HG03571 (cell line): ENCODE data around the gene AEN.

ENCODE experiments used
- ATAC-seq: cut with Tn5 transposase; IDR thresholded peaks from one replicate; pipeline ENCODE4 v1.9.1; 2021; ENCODE audit not compliant: unreplicated experiment

AEN gene

DNA sequence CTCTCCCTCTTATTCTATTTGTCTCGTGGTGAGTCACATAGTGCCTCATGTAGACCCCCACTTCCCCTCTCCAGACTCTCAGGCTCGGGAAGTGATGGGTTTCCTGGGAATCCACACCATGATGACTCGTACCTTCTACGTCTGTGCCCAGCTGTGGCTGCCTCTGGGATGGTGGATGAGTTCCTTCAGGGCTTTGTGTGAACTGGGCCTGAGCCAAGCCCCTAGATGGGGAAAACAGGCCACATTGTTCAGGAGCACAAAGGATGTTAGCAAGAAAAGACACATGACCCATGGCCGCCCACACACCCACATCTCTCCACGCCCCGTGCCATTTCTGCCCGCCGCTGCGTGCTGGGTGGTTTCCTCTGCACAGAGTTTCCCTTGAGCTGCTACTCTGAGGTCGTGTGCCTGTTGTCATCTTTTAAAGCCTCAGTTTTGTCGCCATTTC lies 28.2 kb downstream of the AEN start:
- ATAC-seq: peak; percentile 69

DNA sequence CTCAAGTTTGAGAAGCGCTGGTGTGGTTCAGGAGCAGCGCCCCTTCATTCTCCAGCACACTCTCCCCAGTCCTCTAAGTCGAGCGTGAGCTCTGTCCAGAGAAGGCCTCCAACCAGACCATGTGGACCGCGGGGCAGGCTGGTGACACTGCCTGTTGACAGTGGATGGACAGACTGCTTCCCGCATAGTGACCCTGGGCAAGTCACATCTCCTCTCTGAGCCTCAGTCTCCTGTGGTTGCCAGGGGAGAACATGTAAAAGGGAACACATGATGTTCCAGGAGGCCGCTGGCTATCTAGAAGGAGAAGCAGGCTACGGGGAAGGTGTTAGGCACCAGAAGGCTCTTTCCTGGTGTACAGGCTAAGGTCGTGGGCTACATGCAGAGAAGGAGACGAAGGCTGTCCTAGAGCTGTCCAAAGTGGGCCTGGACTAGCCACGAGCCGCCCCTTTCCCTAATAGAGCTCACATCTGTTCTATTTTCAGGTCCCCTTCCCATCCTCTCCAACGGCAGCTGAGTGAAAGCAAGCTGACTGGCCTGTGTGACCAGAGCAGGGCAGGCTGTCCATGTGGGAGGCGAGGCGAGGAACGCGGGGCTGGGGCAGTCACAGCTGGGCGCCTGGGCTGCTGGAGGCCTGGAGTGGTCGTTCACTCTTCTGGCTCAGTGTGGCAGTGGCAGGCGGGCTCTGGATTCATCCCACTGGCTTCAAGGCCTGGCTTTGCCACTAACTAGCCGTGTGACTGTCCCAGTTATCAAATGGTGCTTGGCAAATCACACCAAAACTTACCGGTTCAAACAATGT lies 28.8 kb downstream of the AEN start:
- ATAC-seq: no peak

DNA sequence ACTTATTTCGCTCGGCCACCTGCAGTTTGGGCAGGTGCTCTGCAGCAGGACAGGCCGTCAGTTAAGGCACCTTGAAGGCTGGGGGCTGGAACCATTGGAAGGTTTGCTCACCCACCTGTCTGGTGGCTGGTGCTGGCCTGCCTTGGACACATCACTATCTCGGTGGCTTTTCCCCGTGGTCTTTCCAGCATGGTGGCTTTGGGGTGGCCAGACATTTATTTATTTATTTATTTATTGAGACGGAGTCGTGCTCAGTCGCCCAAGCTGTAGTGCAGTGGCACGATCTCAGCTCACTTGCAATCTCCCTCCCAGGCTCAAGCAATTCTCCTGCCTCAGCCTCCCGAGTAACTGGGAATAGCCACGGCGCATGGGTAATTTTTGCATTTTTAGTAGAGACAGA lies 29.4 kb downstream of the AEN start:
- ATAC-seq: no peak

DNA sequence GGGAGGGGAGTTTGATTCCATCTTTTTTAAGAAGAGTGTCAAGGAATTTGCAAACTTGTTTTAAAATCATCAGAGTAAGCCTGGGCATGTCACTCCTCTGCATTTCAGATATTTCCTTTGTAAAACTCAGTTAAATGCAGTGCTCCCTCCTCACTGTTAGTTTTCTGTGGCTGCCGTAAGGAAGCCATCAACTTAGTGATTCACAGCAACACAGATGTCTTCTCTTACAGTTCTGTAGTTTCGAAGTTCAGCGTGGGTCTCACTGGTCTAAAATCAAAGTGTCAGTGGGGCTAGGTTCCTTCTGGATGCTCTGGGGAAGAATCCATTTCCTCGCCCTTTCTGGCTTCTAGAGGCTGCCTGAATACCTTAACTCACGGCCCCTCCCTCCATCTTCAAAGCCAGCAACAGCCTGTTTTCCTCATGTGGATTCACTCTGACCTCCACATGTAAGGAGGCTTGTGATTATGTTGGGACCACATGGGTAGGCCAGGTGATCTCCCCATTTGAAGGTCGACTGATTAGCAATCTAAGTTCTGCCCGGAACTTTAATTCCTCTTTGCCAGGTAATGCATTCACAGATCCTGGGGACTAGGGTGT lies 30.1 kb downstream of the AEN start:
- ATAC-seq: no peak

DNA sequence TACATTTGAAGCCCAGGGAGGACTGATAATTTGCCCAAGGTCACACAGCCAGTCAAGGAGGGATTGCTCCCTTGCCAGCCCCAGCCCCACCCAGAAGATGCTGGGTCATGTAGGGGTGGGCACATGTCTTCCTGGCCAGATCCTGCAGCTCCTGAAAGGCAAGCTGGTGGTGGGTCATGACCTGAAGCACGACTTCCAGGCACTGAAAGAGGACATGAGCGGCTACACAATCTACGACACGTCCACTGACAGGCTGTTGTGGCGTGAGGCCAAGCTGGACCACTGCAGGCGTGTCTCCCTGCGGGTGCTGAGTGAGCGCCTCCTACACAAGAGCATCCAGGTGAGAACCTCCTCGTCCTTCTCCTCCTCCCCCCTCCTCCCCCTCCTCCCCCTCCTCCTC lies 30.8 kb downstream of the AEN start:
- ATAC-seq: no peak

DNA sequence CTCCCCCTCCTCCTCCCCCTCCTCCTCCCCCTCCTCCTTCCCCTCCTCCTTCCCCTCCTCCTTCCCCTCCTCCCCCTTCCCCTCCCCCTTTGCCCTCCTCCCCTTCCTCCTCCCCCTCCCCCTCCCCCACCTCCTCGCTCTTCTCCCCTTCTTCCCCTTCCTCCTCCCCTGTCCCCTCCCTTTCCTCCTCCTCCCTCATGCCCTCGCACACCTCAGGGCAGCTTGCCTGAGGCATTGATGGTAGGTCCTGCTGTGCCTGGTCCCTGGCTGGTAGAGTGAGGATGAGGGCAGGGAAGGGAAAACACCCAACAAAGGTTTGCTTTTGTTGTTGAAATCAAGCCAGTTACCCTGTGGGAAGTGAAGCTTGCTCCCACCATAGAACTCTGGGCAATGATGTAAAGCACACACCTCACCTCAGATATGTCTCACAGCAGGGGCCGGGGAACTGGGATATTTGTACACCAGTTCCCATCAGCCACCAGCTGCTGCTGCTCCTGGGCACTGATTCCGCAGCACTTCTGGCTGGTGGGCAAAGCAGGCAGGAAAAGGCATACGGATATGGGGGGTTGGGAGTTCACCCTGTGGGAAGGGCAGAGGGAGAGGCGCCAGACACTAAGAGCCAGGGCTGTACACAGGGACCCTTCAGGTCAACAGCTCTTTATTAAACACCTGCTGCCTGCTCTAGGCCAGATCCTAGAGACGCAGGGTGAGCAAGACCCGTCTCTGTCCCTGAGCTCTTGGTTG lies 31.5 kb downstream of the AEN start:
- ATAC-seq: no peak

DNA sequence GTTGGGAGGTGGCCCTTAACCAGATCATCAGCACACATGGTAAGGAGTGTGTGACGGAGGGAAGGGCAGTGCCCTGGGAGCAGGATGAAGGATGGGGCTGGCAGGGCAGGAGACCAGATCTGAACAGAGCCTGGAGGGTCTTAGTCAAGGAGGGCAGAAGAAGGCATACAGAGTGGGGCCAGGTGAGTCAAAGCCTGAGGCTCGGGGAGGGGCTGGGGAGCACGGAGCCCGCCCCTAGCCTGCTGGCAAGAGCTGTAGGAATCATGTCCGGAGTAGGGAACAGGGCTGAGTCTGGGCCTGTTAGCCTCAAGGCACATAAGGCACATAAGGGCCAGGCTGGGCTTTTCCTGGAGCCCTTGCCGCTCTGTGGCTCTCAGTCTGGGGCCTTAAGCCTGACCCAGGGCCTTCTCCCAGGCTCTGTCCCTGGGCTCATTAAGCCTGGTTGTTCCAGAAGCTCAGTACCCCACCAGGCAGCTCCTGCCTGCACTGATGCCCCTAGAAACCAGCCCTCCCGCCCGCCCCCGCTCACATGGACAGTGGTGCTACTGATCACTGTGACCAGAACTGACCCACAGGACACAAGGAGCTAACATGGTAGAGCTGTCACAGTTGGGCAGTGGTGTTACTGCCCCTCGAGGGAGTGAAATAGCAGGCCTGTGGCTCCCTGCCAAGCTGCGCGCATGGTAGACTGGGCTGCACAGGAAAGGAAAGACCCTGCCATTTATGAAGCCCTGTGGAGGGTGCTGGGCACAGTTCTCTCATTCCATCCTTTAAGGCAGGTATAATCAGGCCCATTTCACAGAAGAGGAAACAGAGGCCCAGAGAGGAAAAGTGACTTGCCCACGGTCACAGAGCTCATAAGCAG lies 32.3 kb downstream of the AEN start:
- ATAC-seq: no peak

DNA sequence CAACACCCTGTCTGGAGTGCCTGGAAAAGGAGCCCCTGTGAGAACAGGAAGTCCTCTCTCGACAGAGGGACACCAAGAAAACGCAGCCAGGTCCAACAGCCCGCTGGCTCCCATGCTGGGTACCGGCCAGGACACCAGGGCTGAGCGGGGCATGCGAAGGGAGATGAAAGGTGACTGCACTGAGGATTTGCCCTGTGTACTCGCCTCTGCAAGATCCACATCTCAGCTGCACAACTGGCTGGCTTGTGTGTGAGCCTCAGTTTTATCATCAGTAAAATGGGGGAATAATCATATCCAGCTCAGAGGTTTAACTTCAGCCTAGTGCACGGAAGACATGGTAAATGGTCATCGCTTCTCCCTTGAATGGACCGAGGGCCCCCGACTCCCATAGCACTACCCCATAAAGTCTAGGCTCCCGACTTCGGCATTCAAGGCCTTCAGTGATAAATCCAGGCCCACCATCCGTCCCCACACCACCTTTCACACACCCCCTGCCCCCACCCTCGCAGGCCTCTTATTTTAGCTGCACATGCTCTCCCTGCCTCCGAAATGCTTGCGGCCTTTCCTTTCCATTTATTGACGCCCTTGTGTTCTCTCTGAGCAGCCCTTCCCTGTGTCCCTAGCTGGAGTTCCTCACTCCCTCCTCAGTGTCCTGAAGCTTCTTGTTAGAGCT lies 33.4 kb downstream of the AEN start:
- no peak for ATAC-seq

DNA sequence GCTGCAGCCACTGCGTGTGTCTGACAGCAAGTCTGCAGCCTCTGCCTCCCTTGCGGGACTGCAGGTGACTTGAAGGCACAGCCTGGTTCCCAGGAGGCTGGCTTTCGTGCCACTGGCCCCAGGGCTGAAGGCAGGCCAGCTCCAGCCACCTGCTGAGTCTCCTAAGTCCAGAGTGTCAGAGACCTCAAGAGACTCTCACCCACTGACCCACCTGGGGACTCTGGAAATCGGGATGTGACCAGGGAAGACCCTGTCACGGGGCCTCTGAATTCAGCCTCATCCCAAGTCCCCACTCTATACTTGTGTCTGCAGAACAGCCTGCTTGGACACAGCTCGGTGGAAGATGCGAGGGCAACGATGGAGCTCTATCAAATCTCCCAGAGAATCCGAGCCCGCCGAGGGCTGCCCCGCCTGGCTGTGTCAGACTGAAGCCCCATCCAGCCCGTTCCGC lies 34.0 kb downstream of the AEN start:
- ATAC-seq: no peak

DNA sequence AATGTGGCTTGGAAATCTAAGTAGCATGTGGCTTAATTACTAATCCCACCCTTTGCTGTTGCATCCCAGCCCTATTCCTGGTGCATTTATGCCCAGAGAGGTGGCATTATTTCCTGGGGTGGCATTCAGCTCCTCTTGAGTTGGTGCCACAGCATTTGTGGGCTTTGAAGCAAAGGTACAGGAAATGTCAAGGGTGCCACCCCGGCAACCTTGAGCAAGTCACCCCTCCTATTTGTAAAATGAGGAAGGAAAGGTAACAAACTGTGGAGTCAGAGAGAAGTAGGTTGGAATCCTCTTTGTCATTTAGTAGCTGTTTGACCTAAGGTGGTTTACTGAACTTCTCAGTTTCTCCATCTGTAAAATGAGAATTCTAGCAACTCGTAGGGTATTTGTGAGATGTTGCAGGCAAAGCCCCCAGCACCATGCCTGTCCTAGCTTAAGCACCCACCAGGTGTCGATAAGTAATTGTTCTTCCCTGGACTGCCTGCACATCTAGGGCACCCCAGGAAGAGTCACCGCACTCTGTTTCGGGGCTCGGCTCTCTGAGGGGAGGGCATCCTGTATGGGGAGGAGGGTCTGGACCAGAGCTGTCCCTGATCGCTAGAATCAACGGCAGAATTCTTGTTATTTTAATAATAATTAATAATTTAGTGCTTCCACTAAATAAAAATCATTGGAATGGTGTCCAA lies 34.8 kb downstream of the AEN start:
- no peak for ATAC-seq

DNA sequence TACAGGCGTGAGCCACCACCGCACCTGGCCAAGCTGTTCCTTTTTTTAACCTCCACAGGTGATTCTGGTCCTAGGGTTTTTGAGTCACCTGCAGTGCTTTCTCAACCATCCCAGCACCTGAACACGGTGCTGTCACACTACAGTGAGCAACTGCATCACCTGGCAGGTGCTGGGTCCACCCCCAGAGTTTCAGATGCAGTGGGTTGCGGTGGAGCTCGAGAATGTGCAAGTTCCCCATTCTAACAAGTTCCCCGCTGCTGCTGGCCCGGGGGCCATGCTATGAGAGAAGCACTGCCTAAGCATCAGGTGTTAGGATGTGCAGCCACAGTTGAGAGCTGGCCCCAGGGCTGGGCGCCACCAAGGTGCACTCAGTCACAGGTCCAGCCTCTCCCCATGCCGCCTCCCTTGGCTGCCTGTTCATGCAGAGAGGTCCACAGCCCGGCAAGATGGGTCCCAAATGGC lies 35.7 kb downstream of the AEN start:
- peak; percentile 89 for ATAC-seq

DNA sequence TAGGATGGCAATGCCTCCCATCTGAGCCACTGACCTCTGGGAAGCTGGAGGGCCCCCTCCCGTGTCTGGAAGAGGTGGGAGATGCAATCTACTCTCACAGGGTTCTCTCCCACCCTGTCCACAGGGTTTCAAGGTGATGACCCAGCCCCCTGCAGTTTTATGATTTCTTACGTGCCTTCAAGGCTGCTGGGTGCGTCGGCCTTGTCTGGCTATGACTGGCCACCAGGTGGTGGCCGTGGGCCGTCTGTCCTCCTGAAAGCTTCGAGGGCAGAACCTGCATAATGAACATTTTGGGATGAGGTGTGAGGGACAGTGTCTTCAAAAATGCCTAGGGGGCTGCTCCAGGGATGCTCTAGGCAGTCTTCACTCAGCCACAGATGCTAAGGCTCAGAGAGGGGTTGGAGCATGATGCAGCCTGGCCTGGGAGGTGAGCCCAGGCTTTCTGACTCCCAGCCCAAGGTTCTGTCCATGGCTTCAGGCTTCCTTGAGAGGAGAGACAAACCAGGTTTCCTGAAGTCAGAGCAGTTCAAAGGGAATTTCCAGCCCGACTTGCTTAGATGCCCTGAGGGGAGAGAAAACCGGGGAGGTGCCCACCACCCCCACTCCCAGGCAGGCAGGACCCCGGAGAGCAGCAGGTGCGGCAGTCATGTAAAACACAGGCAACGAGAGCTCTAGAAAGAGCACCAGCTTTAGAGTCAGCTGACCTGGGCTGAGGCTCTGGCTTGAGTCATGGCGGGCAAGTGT lies 36.4 kb downstream of the AEN start:
- no peak for ATAC-seq

DNA sequence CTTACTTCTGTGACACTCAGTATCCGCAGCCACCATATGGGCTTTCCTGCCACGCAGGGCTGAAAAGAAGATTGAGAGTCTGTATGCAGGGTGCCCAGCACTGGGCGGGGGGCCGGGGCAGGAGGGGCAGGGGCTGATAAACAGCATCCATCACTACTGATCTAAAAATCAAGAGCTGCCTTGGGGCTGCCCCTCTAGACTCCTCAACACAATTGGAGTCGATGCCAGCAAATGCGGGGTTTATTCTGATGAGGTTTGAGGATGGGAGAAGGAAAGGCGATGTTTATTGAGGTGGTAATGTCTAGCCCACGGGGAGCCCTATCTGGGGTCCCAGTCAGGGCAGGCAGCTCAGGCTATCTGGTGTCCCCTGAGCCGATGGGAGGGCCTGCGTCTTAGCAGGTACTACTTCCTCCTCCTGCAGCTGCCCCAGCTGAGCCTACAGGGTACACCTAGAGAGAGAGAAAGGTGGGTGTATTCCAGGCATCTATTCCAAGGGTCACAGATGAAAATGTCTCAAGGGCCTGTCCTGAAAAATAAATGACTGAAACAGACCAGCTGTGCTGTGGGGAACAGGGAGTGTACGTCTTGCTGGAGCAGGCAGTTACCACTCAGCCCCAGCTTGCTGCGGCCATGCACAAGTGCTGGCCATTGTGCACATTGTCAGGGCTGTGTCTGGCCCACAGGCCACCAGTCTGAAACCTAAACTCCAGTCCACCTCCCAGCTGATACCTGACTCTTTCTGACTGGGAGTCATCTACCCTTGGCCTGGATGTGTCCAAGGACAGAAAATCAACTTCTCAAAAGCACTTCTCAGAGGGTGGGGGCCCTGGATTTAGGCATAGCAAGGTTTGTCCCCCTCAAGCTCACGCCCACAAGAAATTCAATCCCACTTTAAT lies 37.2 kb downstream of the AEN start:
- no peak for ATAC-seq

DNA sequence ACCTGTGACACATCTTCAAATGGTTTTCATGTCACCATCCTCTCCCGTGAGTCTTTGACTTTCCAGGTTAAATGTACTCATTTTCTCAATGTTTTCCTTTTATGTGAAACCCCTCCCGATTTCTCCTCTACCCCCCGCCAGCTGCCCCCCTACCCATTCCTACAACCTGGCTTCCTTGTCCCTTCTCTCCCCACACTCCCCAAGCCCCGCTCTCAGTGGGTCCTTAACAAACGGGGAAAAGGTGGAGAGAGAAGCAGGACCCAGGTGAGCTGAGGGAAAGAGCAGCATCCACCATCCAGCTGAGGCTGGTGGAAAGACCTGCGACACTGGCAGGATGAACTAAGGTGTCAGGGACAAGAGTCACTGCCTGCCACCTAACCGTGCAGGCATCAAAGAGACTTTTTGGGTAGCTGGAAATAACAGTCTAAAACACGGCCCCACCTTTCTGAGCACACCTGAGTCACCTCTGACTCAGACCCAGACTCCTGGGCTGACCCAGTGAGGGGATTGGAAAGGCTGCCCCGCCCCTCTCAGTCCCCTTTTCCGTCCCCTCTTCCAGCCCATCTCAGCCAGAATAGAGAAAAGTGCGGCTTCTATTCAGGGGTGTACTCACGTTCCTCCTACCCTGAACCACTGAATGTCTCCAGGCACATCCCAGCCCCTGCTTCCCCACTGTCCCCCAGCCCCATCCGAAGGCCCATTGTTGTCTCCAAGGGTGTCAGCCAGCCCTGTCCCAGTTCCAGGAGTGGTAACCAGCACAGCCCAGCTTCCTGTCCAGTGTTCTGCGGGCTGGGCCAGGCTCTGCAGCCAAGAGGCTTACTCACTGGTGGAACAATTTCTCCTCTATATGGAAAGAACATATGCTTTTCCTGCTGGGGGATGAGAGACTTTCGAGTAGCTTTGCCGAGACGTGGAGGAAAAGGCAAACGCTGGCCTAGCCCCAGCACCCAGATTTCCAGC lies 38.1 kb downstream of the AEN start:
- no peak for ATAC-seq

DNA sequence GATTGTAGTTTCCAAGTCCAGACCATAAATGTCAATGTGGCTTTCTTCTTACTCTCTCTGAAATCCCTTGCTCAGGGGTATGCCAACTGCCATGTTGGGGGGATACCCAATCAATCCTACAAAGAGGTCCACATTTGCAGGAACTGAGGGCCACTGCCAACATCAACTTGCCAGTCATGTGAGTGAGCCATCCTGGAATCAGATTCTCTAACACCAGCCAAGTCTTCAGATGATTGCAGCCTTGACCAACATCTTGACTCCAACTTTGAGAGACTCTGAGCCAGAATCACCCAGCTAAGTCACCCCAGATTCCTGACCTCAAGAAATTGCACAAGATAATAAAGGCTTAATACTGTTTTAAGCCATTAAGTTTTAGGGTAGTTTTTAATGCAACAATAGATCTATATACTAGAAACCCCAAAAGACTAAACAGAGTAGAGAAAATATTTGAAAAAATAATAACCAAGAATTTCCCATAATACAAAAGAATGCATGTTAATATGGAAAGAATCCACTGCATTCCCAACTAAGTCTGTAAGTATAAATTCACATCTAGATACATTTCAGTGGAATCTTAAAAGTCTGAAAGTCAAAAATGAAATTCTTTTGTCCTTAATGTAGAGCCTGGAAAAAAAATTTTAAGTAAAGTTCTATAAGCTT lies 40.0 kb downstream of the AEN start:
- ATAC-seq: no peak

DNA sequence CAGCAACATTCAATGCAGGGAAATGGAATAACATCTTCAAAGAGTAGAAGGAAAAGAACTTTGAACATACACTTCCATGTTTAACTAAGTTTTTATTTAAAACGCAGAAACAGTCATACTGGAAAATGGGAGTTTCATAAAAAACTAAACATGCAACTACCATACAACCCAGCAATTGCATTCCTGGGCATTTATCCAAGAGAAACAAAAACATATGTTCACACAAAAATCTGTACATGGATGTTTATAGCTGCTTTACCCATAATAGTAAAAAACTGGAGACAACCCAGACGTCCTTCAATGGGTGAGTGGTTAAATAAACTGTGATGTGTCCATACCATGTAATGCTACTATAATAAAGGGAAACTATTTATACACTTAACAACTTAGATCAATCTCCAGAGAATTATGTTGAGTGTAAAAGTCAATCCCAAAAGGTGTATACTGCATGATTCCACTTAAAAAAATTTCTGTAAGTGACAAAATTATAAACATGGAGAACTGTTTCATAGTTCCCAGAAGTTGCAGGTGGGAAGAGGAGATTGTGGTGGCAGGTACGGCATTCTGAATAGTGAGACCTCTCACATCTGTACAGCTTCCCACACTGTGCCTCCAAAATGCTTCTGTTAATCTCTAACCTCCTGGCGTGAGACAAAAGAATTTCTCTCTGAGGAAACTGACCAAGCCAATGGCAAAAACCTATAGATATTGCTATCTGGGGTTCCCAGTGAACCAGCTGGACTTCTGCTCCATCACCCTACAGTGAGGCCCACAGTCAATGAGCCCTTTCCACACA lies 40.8 kb downstream of the AEN start:
- no peak for ATAC-seq
